GM18873 (cell line): ENCODE results near the gene LFNG.
"Not testable (repeated sequence)": the region's sequence is repeated elsewhere in the genome, so short reads cannot be mapped to it uniquely, and the experiment has no call there.

Source experiments
- ATAC-seq: cut with Tn5 transposase; IDR thresholded peaks from one replicate; pipeline ENCODE4 v1.9.1; 2021; ENCODE audit warnings: mild to moderate bottlenecking, moderate library complexity, moderate number of reproducible peaks; ENCODE audit not compliant: unreplicated experiment, low FRiP score

LFNG gene

DNA sequence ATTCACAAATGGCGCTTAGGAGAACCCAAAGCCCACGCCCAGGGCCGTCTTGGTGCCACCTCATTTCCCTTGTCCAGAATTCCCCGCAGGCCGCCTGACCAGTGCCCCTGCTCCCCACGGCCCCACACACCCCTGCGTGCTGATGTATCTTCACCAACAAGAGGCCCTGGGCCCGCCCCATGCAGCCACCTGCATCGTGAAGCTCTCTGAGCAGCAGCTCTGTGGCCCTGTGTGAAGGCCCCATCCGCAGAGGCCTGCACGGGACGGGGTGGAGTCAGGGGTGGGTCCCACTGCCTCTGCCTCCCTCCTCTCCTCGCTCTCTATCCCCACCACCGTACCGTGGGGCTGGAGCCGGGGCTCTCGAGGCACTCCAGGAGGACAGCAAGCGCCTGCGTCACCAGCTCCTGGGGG lies 21.1 kb downstream of the LFNG start:
- no peak for ATAC-seq

DNA sequence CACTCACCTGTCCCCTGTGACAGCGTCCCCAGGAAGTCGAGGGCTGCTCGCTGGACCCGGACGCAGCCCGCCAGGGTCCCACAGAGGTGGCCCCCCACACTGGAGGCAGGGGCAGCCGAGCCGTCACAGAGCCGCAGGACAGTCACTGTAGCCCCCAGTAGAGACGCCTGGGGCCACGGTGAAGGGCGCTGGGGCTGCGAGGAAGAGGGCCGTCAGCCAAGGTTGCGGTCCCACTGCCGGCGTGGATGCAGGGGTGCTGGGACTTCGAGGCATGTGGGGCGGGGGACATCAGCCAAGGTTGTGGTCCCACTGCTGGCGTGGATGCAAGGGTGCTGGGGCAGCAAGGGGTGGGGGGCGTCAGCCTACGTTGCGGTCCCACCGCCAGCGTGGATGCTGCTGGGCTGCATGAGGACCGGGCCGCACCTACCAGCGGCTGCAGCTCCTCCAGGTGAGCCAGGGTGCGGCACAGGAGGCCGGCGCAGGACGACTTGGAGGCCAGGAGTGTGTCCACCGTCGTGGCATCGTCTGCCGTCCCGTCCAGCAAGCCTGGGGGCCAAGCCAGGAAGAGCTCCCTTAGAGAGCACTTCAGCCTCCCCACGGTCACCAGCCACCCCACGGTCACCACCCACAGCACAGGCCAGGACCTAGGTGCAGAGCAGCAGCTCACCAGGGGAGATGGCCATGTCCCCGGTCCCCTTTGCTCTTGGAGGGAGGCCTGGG lies 21.9 kb downstream of the LFNG start:
- no peak for ATAC-seq

DNA sequence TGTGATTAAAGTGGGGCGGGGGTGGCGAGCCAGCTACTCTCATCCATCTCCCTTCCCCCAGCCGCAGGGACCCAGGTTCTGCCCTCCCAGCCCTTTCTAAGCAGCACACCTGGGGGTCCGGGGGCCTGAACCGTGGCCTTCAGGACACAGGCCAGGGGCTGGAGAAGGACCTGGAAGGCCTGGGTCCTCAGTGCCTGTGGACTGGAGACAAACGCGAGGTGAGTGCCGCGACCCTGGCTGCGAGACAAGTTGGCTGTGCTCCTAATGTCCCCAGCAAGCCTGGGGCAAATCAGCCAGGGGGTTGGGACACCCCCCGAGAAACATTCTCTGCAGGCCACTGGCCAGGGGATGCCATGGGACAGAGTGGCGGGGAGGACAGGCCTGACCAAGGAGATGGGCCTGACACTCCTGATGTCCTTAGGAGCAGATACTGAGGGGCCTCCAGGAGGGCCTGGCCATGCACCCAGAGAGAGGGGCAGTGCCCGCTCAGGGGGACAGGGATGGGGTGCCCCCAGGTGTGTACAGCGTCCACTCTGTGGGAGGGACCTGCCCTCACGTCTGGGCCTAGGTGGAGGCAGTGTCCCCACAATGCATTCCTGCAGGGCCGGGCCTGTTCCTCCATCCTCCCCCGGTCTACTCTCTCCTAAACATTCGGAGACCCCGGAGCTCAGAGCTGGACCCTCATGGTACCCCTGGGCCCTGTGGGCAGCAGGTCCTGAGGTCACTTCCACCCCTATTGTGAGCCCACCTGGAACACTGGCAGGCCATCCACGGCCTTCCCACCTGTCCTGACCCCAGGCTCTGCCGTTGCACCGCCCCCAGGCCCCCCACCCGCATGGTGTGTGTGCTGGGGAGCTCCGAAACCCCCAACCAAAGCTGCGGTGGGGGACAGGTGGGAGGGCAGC lies 22.7 kb downstream of the LFNG start:
- no peak for ATAC-seq

DNA sequence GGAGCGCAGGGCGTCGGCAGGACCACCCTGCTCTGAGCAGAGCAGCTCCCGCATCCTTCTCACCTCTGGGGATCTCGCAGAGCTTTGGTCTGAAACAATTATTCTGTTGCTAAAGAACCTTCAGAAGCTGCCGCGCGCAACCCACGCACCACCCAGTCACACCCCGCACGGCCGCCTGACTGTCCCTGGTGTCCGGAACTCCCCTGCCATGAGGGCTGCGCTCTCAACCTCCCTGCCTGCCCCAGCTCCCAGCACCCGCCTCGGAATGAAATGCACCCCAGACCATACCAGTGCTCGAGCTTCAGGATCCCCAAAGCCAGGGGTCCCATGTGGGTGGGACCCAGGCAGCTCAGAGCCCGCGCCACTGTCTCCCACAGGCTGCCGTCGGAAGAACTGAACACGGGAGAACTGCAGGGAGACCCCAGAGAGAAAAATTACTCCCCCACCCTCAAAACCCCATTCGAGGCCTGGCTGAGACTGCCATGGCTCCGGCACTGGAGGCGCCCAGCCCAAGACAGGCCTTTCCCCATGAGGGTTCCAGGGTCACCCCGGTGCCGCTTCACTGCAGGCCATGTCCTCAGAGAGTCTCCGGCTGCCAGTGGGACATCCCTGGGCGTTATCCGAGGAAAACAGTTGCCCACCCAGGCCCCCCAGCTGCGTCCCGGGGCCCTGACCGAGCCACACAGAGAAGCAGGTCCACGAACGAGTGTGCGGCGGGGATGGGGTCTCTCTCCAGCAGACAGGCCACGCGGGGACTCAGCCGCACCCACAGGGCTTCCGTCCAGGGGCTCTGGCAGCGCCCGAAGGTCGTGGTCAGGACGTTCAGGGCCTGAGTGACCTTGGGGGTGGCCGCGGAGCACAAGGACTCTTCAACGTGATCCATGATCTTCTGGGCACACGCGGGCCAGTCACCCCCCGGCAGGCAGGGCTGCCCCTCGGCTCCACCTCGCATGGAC lies 23.6 kb downstream of the LFNG start:
- no peak for ATAC-seq

DNA sequence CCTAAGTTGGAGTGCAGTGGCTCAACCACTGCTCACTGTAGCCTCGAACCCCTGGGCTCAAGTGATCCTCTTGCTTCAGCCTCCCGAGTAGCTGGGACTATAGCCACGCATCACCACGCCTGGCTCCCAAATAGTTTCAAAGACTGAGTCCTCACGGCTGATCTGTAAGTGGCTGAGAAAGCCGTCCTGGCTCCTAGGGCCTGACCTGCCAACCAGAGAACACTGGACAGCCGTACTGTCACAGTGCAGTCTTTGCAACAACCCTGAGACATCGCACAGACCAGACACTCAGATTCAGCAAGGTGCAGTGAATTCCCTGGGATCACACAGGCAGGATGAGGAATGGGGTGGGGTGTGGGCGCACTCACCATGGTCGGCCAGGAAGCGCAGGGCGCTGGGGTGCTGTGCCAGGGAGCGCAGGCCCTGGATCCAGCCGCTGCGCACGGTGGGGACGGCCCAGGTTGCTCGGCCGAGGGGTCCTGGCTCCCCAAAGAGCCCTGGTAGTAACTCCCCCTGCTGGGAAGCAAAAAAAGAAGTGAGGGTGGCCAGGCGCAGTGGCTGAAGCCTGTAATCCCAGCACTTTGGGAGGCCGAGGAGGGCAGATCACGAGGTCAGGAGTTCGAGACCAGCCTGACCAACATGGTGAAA lies 25.1 kb downstream of the LFNG start:
- no peak for ATAC-seq

DNA sequence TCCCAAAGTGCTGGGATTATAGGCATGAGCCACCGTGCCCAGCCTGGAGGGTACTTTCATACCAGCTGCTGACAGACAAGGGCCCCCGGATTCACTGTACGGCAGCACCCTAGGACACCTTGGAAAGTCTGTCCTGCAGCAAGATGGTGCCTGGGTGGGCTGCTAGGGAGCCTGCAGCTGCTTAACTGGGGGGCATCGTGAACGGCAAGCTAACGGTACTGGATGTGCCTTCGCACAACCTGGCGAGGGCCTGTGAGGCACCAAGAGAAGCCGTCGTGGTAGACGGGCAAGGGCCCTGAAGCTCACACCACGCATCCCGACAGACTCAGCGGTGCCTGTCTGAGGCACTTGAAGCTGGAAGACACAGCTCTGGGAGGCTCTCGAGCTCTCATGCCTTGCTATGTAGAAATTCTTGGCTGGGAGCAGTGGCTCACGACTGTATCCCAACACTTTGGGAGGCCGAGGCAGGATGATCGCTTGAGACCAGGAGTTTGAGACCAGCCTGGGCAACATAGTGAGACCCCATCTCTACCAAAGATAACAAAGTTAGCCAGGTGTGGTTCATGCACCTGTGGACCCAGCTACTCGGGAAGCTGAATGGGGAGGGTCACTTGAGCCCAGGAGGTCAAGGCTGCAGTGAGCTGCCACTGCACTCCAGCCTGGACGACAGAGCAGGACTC lies 26.3 kb downstream of the LFNG start:
- no peak for ATAC-seq

DNA sequence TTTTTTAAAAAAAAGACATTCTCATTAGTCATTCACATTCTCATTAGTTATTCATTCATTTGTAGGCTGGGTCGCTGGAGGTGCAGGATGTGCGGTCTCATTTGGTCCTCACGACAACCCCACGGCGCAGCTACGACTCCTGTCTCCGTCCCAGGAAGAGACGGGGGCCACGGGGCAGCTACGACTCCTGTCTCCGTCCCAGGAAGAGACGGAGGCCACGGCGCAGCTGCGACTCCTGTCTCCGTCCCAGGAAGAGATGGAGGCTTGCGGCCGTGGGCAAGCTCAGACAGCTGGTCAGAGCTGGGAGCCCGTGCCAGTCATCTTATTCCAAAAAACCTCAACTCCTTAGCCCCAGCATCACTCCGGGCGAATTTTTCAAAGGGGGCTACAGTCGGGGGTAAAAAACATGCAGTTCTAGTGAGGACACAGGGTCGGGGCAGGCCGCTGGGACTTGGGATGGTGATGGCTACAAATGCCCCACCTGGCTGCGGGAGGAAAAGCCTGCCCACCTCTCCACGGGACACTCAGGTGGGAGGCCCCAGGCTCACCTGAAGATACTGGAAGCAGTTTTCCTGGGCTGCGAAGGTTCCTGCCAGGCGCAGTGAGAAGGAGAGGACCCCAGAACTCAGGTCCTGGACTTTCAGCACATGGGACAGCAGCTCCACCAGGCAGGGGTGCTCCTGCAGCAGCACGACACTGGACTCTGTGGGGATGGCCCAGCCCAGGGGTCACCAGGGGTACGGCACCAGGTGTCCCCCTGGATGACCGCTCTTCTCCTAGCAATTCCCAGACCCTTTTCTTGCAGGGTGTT lies 27.4 kb downstream of the LFNG start:
- no peak for ATAC-seq

DNA sequence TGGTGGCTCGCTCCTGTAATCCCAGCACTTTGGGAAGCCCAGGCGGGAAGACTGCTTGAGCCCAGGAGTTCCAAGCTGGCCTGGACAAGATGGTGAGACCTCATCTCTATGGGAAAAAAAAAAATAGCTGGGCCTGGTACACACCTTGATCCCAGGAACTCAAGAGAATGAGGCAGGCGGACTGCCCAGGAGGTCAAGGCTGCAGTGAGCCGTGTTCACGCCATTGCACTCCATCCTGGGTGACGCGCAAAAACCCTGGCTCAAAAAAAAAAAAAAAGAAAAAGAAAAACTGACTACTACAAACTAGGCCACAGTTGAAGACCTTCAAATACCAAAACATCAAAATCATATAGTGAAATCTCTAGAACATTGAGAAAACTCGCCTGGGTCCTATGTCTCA lies 31.8 kb downstream of the LFNG start:
- no peak for ATAC-seq

DNA sequence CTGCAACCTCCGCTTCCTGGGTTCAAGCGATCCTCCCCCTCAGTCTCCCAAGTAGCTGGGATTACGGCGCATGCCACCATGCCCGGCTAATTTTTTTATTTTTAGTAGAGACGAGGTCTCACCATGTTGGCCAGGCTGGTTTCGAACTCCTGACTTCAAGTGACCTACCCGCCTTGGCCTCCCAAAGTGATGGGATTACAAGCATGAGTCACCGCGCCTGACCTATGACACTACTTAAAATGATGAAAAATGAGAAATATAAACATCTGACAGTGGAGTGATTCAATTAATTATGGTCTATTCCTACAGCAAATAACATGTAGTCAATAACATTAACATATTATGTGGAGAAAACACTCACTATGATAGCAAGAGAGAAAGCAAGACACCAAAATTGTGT lies 33.5 kb downstream of the LFNG start:
- no peak for ATAC-seq

DNA sequence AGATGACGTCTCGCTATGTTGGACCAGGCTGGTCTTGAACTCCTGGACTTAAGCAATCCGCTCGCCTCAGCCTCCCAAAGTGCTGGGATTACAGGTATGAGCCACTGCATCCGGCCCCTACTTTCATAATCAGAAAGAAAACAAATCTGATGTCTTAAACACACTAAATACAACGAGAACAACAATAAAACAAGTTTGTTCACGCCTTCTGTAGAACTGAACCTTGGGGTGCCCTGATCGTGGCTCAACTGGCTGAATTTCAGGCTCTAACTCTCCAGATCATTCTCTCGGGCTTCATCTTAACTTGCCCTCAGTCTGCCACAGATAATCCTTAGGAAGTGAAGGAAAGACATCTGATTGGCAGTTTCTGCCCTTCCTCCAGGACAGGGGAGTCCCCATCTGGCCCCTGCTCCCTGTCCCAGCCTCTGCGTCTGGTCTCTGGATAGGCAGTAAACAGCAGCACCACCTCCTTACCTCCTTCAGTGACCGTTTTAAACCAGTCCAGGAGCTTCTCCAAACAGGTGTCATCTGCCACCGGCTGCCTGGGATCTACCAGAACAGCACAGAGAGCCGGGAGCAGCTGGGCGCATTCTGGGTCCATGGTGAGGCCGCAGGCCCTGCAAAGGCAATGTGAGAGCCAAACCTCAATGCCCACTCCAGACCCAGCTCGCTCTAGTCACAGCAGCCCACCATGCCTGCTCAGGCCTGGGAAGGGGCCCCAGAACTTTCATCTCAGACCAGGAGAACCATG lies 34.4 kb downstream of the LFNG start:
- ATAC-seq, result no peak

DNA sequence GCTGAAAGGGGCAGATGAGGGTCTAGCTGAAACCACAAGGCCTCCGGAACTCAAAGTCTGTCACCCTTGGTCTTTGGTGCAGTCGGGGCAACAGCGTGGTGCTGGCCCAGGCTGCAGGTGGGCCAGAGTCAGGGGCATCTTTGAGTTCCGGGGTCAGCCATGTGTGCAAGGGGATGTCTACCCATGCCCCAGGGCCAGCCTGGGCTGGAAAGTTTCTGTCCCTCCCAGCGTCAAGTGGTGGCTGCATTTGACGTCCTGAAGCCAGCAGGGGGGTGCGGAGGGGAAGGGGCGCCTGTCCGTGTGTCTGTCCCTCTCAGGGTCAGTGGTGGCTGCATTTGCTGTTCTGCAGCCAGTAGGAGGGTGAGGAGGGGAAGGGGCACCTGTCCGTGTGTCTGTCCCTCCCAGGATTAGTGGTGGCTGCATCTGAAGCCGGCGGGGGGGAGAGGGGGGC lies 35.1 kb downstream of the LFNG start:
- no peak for ATAC-seq

DNA sequence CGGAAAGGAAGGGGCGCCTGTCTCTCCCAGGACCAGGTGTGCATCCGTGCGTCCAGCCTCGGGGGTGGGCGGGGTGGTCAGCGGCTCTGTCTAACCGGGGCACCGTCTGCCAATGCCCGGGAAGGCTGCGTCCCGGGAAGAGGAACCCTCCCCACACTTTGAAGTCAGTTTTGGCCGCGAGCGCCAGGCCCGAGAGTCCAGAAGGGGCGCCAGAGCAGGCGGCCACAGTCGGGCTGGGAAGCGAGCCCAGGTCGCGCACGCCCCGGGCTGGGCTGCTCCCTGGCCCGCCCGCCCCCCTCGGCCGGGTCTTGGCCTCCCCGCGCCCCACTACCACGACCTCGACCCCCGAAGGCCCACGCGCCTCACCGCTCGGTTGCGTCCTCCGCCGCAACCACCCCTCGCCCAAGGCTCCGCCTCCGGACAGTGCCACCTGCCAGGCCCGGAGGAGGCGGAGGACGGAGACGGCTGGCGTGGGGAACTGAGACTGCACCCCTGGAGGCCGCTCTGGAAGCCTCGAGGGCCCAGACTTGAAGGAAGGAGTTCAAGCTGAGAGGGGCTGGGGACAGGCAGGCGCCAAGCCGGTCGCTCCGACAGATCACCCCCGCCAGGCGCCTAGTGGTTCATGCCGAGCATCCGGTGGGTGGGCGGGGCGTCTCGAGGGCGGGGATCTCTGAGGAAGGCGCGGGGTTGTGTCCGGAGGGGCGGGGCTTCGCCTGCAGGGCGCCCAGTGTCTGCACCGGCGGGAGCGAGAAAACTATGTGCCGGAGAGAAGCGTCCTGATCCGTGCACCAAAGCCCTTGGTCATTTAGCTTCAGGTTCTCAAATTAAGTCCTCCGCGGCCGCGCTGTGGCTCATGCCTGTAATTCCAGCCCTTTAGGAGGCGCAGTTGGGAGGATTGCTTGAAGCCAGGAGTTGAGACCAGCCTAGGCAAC lies 35.8 kb downstream of the LFNG start, which contains the start of gene BRAT1:
TSS of gene BRAT1 (minus strand) at position 404 of the 932 bp plus-strand sequence. CDS start 1,093 bp downstream, outside the sequence.
- peak; percentile 57 for ATAC-seq

DNA sequence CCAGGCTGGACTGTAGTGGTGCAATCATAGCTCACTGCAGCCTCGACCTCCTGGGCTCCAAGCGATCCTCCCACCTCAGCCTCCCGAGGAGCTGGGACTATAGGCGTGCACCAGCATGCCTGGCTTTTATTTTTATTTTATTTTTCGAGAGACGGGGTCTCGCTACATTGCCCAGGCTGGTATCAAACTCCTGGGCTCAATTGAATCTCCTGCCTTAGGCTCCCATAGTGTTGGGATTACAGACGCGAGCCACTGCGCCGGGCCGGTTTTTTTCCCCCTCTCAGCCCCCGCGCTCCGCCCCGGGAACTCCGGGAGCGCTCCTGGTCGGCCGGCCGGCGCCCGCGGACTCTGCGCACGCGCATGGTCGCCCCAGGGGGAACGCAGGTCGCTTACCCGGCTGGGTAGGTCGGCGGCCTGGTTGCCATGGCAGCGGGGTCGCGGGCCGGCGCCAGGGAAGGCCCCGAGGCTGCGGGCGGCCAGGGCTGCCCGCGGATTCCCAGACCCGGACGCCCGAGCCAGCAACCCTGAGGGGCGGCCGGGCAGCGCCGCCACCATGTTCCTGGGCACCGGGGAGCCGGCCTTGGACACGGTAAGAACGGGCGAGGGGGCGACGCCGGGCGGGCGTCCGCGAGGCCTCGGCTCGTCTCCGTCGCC lies 39.2 kb downstream of the LFNG start, which contains the start of gene IQCE:
TSS of gene IQCE (plus strand) at position 351 of the 654 bp plus-strand sequence. CDS start at position 554, 203 bp downstream.
- peak; percentile 35 for ATAC-seq

DNA sequence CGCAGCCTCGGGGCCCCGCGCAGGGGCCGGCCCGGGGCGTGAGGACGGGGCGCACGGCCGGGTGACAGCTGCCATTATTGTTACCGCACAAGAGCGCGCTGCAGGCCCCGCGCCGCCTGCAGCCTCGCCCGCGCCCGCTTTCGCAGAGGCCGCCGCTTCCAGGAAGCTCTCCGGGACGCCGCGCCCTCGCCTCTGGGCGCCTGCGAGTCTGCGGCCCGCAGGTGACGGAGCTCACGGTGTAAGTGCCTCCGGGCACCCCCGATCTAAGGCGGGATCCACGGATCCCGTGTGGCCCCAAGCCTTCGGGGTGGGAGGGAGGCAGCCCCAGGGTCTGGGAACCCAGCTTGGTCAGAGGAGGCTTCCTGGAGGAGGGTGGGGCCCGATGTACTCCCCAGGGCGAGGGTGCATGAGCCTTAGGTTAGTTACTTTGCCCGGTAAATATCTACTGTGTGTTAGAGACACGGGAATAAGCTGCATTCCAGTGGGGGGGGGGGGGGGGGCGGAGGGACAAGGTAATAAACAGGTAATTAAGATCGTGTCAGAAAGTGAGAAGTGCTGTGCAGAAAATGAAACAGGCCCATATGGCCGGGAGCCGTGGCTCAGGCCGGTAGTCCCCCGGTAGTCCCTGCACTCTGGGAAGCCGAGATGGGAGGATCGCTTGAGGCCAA lies 39.8 kb downstream of the LFNG start:
- no peak for ATAC-seq

DNA sequence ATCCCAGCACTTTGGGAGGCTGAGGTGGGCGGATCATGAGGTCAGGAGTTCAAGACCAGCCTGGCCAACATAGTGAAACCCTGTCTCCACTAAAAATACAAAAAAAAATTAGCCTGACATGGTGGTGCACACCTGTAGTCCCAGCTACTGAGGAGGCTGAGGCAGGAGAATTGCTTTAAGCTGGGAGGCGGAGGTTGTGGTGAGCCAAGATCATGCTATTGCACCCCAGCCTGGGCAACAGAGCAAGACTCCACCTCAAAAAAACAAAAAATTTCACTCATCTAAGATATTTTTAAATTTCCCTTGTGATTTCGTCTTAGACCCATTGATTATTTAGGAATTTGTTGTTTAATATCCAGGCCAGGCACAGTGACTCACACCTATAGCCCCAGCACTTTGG lies 44.4 kb downstream of the LFNG start:
- ATAC-seq, result not testable (repeated sequence)
